Activated CD8-positive, alpha-beta memory T cell treated with anti-CD3 and anti-CD28 coated beads, Interleukin-2, amount 10 ng/mL, durations not matched to agents 7 days and 5 days (primary cell): ENCODE data around the gene MED4. TPM values are rescaled to one million over a fixed set of nuclear protein-coding genes. Genes with fewer than 3 reads are reported as not detected.

Source experiments
- ATAC-seq: fragments of 150-1000 bp; cut with Tn5 transposase; one replicate; pipeline ENCODE4 v1.10.0; 2021; ENCODE audit warnings: moderate library complexity
- CTCF ChIA-PET: fragments of 350-600 bp; sonication (Branson Sonifier 250); formaldehyde crosslinking; loops from one replicate; lab custom pipeline; 2021; ENCODE audit warnings: antibody characterized with exemption; lab: Charles Lee
- DNase-seq: peaks from one replicate; pipeline ENCODE4 v3.0.0-alpha.2; 2020
- H3K27ac Mint-ChIP-seq: one replicate; pipeline ENCODE4 v1.8.0; 2021; ENCODE audit warnings: mild to moderate bottlenecking, mixed read lengths
- H3K27me3 Mint-ChIP-seq: one replicate; pipeline ENCODE4 v1.8.0; 2021; ENCODE audit warnings: mixed read lengths
- H3K36me3 Mint-ChIP-seq: one replicate; pipeline ENCODE4 v1.8.0; 2021; ENCODE audit warnings: mild to moderate bottlenecking, mixed read lengths
- H3K4me1 Mint-ChIP-seq: one replicate; pipeline ENCODE4 v1.8.0; 2021; ENCODE audit warnings: mixed read lengths
- H3K4me3 Mint-ChIP-seq: one replicate; pipeline ENCODE4 v1.8.0; 2021; ENCODE audit warnings: mild to moderate bottlenecking, moderate library complexity, mixed read lengths
- H3K9me3 Mint-ChIP-seq: one replicate; pipeline ENCODE4 v1.8.0; 2022; ENCODE audit warnings: low read depth, mixed read lengths
- total RNA-seq, 2 experiments: library from RNA; stranded (reverse); gene quantifications; one replicate each; pipeline ENCODE4 v1.2.3, GENCODE V29; 2021

The MED4 gene
- total RNA-seq, 2 experiments from 2014 or later: 53.8 to 58.8 TPM

DNA sequence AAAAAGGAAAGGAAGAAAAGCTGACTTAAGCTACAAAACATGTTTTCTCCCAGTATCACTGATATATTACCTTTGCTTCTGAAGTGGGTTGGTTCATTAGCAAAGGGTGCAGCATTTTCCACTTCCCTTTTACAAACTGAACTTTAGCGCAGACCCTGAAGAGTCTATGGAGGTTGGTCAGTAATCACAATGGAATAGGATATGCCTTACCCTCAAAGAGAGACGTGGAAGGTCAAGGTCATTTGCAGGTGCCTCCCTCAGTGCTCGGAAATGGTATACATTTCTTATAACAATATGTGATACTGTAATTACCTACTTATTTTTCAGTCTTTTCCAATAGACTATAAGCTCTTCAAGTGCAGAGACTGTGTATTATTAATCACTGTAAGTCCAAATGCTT is 21.9 kb upstream of the MED4 start:
- no peak for ATAC-seq
- Mint-ChIP-seq H3K27me3 (peaks cover 6% of the 10 kb centered on the region), H3K4me1 (no peaks in the 10 kb centered on the region), H3K36me3 (no peaks in the 10 kb centered on the region), H3K4me3 (no peak overlapping the region), H3K27ac (no peak overlapping the region), H3K9me3 (no peaks in the 10 kb centered on the region)
- DNase-seq: no peak
- CTCF ChIA-PET: interaction anchor here (0.6 kb wide), 1 partner anchor 105 kb away, joined by 3 read pairs; no protein-coding TSS in a partner anchor

- Mint-ChIP-seq H3K4me3 (no peak overlapping the region), H3K27me3 (peaks cover 9% of the 10 kb centered on the region), H3K36me3 (no peaks in the 10 kb centered on the region), H3K27ac (no peak overlapping the region), H3K4me1 (no peaks in the 10 kb centered on the region), H3K9me3 (no peaks in the 10 kb centered on the region)
- CTCF ChIA-PET: interaction anchor here (1.2 kb wide), 1 partner anchor 207 kb away, joined by 3 read pairs; no protein-coding TSS in a partner anchor
- DNase-seq (no peak), ATAC-seq (no peak)
Observed at GRCh38 chr13:48113756-48114130, 18.8 kb upstream of the MED4 start.

- no peak overlapping the region for H3K4me3 Mint-ChIP-seq
- H3K36me3 Mint-ChIP-seq: no peaks in the 10 kb centered on the region
- no peaks in the 10 kb centered on the region for H3K9me3 Mint-ChIP-seq
- ATAC-seq (no peak), DNase-seq (no peak)
- peaks cover 9% of the 10 kb centered on the region for H3K27me3 Mint-ChIP-seq
- H3K27ac Mint-ChIP-seq: no peak overlapping the region
- H3K4me1 Mint-ChIP-seq: peaks cover 2% of the 10 kb centered on the region
- CTCF ChIA-PET: interaction anchor here (0.7 to 1.2 kb wide), 3 partner anchors 16 to 467 kb away, joined by 3 read pairs; no protein-coding TSS in a partner anchor
Observed at GRCh38 chr13:48112896-48113755, 18.2 kb upstream of the MED4 start.

DNA sequence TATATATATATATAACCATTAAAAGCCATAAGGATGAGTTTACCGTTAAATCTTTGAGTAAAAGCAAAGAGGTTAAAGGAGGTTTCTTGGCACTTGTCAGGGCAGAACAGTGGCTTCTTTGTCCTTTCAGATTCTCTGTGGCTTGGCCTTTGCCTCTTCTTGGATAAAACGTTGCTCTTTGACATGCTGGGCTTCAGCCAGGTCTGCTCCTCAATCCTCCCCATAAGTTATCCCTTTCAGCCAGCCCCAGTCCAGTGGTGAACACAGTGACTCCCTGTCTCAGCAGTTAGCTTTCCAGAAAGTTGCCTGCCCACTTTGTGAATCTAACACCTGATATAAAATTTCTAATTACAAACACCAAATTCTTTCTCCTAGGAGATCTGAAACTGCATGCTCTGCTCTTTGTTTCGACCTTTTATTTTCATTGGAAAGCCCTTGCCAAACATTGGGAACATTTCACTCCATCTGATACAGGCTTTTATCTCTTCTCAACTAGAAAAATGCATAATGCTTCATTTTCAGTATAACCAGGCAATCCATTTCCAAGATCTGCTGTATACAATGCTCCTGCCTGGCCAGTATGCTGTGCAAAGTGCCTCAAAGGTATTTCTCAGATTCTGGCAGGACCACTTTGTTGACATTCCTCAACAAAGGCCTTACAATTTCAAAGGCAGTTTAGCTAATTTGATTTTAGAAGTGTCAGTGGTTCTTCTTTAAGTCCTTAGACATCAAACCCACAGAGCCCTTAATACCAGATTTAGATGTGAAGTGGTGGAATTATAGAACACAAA is 16.2 kb upstream of the MED4 start:
- no peak for DNase-seq
- no peaks in the 10 kb centered on the region for H3K36me3 Mint-ChIP-seq
- no peak overlapping the region for H3K4me3 Mint-ChIP-seq
- ATAC-seq: no peak
- CTCF ChIA-PET: no interaction called here
- H3K27ac Mint-ChIP-seq: no peak overlapping the region
- no peaks in the 10 kb centered on the region for H3K9me3 Mint-ChIP-seq
- peaks cover 4% of the 10 kb centered on the region for H3K4me1 Mint-ChIP-seq
- peaks cover 9% of the 10 kb centered on the region for H3K27me3 Mint-ChIP-seq

- no peak for DNase-seq
- H3K9me3 Mint-ChIP-seq: no peaks in the 10 kb centered on the region
Observed at GRCh38 chr13:48110132-48110868, 15.4 kb upstream of the MED4 start.

DNA sequence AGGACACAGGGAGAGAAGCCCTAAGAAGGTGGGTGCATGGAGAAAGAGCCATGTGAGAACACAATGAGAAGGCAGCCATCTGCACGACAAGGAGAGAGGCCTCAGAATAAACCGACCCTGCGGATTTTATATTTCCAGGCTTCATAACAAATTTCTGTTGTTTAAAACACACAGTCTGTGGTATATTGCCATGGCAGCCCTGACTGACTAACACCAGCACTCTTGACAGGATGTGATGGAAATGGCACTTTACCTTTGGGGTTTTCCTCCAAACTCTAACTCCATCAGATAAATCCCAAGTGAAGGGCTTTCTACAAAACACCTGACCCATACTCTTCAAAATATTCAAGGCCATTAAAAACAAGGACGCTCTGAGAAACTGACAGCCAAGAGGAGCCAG is 13.2 kb upstream of the MED4 start:
- CTCF ChIA-PET: no interaction called here

More at GRCh38 chr13:48110132-48110868, 15.4 kb upstream of the MED4 start:
- Mint-ChIP-seq H3K4me3 (no peak overlapping the region), H3K27ac (no peak overlapping the region), H3K27me3 (peaks cover 6% of the 10 kb centered on the region), H3K4me1 (peaks cover 4% of the 10 kb centered on the region), H3K36me3 (no peaks in the 10 kb centered on the region)
- ATAC-seq: no peak
- CTCF ChIA-PET: no interaction called here

GRCh38 chr13:48097793-48098192 is 2.9 kb upstream of the MED4 start:
- peaks cover 20% of the 10 kb centered on the region for H3K4me1 Mint-ChIP-seq
- no peaks in the 10 kb centered on the region for H3K9me3 Mint-ChIP-seq
- peaks cover 6% of the 10 kb centered on the region for H3K27me3 Mint-ChIP-seq
- DNase-seq (no peak), ATAC-seq (no peak)
- H3K27ac Mint-ChIP-seq: no peak overlapping the region
- peaks cover 5% of the 10 kb centered on the region for H3K36me3 Mint-ChIP-seq
- H3K4me3 Mint-ChIP-seq: no peak overlapping the region
- CTCF ChIA-PET: interaction anchor here (1.3 kb wide), 1 partner anchor 135 kb away, joined by 3 read pairs; the partner anchor contains the start of gene ITM2B

More for the DNA sequence above, 13.2 kb upstream of the MED4 start:
- Mint-ChIP-seq H3K27me3 (peaks cover 7% of the 10 kb centered on the region), H3K36me3 (no peaks in the 10 kb centered on the region), H3K4me1 (peaks cover 4% of the 10 kb centered on the region), H3K9me3 (no peaks in the 10 kb centered on the region), H3K4me3 (no peak overlapping the region), H3K27ac (no peak overlapping the region)
- no peak for DNase-seq
- no peak for ATAC-seq

DNA sequence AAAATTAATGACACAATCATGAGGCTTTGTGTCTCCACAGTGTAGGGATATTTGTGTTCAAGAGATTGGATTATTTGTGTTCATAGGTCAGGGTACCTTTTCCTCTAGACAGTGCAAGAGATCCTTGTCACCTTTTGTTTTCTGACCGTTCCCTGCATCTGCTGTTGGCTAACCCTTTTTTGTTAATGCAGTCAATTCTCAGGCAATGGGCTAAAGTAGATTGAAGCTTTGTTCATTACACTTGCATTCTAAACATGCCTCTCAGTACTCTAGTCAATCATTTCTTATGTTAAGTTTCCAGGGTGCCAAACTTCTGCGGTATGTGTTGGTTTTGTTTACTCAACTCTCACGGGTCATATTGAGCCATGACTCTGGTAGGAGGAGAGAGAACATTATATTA is 1.8 kb upstream of the MED4 start:
- CTCF ChIA-PET: no interaction called here
- DNase-seq (no peak), ATAC-seq (no peak)
- Mint-ChIP-seq H3K4me3 (no peak overlapping the region), H3K27me3 (peaks cover 6% of the 10 kb centered on the region), H3K36me3 (peaks cover 11% of the 10 kb centered on the region), H3K4me1 (peaks cover 28% of the 10 kb centered on the region), H3K27ac (no peak overlapping the region), H3K9me3 (no peaks in the 10 kb centered on the region)

DNA sequence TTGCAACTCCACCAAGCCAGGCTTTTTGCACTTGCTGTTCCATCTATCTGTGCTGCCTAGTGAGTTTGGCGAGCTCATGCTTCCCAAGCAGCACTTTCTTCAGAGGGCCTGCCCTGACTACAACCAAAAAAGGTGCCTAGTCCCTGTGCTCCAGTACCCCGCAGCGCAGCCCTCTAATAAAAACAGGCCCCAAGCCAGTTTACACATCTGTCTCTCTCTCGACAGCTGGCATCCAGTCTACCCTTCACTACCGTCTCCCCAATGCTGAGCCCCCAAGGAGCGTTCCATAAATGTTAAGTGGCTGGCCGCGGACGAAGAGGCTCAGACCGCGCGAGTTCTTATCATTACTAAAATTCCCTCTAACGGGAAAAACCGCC is 512 bp downstream of the MED4 start:
- ATAC-seq (peak; percentile 18), DNase-seq (peak; percentile 44)
- Mint-ChIP-seq H3K36me3 (peaks cover 13% of the 10 kb centered on the region), H3K9me3 (no peaks in the 10 kb centered on the region), H3K27me3 (peaks cover 3% of the 10 kb centered on the region), H3K27ac (peak overlapping the region; percentile 88), H3K4me1 (peaks cover 41% of the 10 kb centered on the region), H3K4me3 (peak overlapping the region; percentile 96)
- CTCF ChIA-PET: interaction anchor here (0.8 to 2.6 kb wide), 21 partner anchors 10 to 438 kb away, joined by 3 to 38 read pairs (median 5); partner anchors contain the start of genes ITM2B, NUDT15 and RB1

GRCh38 chr13:48093588-48093987 is 1.3 kb downstream of the MED4 start:
- Mint-ChIP-seq H3K4me3 (peak overlapping the region; percentile 96), H3K36me3 (peaks cover 13% of the 10 kb centered on the region), H3K27ac (no peak overlapping the region), H3K27me3 (peaks cover under 1% of the 10 kb centered on the region), H3K9me3 (no peaks in the 10 kb centered on the region), H3K4me1 (peaks cover 48% of the 10 kb centered on the region)
- CTCF ChIA-PET: interaction anchor here (0.9 to 2.6 kb wide), 7 partner anchors 15 to 487 kb away, joined by 3 to 38 read pairs (median 9); partner anchors contain the start of gene NUDT15
- no peak for ATAC-seq
- no peak for DNase-seq

DNA sequence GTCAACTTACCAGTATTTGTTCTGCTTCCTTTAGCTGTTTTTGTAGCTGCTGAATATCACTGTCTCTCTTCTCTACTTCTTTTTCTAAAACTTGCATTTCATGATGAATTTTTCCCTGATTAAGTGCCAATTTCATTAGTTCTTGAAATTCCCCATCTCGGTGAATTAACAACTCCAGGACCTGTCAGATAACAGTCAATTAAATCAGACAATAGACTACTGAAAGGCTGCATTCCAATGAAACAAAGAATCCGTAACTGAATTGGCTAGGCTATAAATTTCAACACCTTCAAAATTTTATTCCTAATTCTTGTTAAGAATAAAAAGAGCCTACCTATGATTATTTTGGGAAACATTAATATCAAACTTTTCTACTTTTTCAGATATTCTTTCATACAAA is 8.6 kb downstream of the MED4 start:
- no peaks in the 10 kb centered on the region for H3K27me3 Mint-ChIP-seq
- H3K9me3 Mint-ChIP-seq: no peaks in the 10 kb centered on the region
- peaks cover 16% of the 10 kb centered on the region for H3K4me1 Mint-ChIP-seq
- ATAC-seq (no peak), DNase-seq (no peak)
- H3K27ac Mint-ChIP-seq: no peak overlapping the region
- H3K4me3 Mint-ChIP-seq: no peak overlapping the region
- peaks cover 22% of the 10 kb centered on the region for H3K36me3 Mint-ChIP-seq
- CTCF ChIA-PET: no interaction called here

GRCh38 chr13:48081739-48082138 is 13.2 kb downstream of the MED4 start:
- Mint-ChIP-seq H3K4me1 (peaks cover 10% of the 10 kb centered on the region), H3K9me3 (no peaks in the 10 kb centered on the region), H3K27me3 (no peaks in the 10 kb centered on the region), H3K4me3 (no peak overlapping the region), H3K36me3 (peaks cover 48% of the 10 kb centered on the region), H3K27ac (no peak overlapping the region)
- CTCF ChIA-PET: no interaction called here
- DNase-seq: no peak
- no peak for ATAC-seq

DNA sequence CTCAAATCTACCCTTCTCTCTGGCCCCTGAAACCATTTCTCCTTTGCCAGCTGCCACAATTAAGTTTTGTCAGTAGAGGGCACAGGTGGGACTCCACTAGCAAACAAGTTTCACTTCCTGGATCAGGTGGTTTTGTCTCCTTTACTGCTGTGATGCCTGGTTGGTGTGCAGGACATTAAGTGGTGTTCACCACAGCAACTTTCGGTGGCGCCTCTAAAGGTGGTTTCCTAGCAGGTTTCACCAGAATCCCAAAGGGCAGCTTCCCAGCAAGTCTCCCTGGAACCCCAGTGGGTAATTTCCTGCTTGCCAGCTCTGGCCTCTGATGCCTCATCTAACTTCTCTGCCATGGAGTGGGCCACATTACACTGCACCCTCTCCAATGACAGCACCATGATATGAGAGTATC is 16.6 kb downstream of the MED4 start:
- no peaks in the 10 kb centered on the region for H3K27me3 Mint-ChIP-seq
- peak; percentile 93 for ATAC-seq
- peaks cover 4% of the 10 kb centered on the region for H3K9me3 Mint-ChIP-seq
- peaks cover 68% of the 10 kb centered on the region for H3K36me3 Mint-ChIP-seq
- H3K4me1 Mint-ChIP-seq: peaks cover 10% of the 10 kb centered on the region
- no peak overlapping the region for H3K4me3 Mint-ChIP-seq
- H3K27ac Mint-ChIP-seq: peak overlapping the region; percentile 69
- DNase-seq: peak; percentile 60
- CTCF ChIA-PET: interaction anchor here (0.8 to 3.0 kb wide), 6 partner anchors 16 to 691 kb away, joined by 3 to 20 read pairs (median 4); partner anchors contain the start of genes MED4 and NUDT15
